A673 (cell line): ENCODE data around the gene SH2D1A.

ENCODE experiments used
- EZH2 ChIP-seq: fragments of 200-600 bp; sonication (generic); IDR thresholded peaks from 2 replicates; pipeline ENCODE4 v1.6.1; 2017; ENCODE audit warnings: borderline replicate concordance, low read depth, mild to moderate bottlenecking, mixed read lengths, antibody characterized with exemption, low read length; ENCODE audit not compliant: poor library complexity, severe bottlenecking
- TF ChIP-seq, protein P1 (sequence below): fragments of 300-800, 200-600 bp; sonication (generic); conservative IDR thresholded peaks from 2 replicates; pipeline ENCODE4 v1.5.1; 2017; ENCODE audit warnings: low read depth, mild to moderate bottlenecking, antibody characterized with exemption, low read length, moderate library complexity, mixed read lengths

DNA sequence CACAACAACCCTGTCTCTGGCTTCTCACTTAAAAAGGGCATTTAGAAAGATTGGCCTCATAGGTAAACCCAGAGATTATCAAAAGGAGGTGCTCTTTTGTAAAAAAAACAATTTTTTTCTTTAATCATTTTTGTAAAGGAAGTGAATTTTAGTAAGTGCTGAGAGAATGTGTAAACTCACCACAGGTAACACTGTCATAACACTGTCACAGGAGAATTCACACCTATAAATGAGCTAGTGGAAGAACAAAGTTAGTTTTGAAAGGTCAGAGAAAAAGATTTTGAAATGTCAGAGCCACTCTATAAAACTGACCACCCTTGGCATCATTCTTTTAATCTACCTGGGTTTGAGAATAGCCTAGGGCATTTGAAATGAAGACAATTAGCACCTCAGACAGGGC is 3.3 kb upstream of the SH2D1A start:
- no peak for TF ChIP-seq EZH2
- TF ChIP-seq, protein P1, sequence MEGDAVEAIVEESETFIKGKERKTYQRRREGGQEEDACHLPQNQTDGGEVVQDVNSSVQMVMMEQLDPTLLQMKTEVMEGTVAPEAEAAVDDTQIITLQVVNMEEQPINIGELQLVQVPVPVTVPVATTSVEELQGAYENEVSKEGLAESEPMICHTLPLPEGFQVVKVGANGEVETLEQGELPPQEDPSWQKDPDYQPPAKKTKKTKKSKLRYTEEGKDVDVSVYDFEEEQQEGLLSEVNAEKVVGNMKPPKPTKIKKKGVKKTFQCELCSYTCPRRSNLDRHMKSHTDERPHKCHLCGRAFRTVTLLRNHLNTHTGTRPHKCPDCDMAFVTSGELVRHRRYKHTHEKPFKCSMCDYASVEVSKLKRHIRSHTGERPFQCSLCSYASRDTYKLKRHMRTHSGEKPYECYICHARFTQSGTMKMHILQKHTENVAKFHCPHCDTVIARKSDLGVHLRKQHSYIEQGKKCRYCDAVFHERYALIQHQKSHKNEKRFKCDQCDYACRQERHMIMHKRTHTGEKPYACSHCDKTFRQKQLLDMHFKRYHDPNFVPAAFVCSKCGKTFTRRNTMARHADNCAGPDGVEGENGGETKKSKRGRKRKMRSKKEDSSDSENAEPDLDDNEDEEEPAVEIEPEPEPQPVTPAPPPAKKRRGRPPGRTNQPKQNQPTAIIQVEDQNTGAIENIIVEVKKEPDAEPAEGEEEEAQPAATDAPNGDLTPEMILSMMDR: no peak
